ENCODE measurements around the gene PELO.
A peak's percentile ranks its signal among the peaks of the same experiment; 100 is the strongest.
"Not testable (repeated sequence)": the region's sequence is repeated elsewhere in the genome, so short reads cannot be mapped to it uniquely, and the experiment has no call there.

The PELO gene, protein sequence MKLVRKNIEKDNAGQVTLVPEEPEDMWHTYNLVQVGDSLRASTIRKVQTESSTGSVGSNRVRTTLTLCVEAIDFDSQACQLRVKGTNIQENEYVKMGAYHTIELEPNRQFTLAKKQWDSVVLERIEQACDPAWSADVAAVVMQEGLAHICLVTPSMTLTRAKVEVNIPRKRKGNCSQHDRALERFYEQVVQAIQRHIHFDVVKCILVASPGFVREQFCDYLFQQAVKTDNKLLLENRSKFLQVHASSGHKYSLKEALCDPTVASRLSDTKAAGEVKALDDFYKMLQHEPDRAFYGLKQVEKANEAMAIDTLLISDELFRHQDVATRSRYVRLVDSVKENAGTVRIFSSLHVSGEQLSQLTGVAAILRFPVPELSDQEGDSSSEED

DNA sequence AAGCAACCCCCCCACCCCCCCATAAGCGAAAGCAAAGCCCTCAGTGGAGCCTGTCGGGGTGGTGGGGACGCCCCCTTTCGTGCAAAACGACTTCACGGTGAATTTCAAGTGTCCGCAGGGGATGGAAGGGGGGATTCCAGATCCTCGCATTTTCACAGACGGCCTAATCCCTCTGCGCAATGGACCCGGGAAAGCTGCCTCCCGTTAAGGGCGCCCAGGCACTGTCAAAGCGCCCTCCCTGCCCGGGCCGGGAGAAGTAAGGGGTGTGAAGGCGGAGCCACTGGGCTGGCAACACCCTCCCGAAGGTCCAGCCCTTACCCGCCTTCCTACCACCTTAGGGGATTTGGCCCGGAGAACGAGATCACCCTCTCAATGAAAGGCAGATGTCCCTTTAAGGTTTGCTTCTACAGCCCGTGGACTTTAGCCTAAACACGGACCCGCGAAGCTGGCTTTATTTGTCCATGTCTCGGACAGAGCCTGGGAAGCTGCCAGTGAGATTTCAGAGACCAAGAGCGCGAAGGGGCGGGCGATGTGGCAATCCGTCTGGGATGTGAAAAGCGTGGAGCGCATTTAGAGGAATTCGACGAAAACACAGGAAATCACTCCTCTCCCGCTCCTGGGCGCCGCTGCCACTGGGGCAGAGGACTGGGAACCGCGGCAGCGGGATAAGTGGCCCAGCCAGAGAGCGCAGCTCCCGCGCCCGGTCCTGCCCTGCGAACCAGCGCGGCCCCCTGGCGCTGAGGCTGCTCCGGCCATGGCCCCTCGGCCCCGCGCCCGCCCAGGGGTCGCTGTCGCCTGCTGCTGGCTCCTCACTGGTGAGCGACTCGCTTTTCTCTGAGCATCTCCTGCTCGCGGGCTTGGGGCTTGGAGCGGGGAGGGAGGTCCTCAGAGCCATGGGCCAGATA is at the start of gene PELO, which contains the start of gene ITGA1:
Gene PELO, plus strand, starts transcription at position 317 of the 905 bp plus-strand sequence. CDS start 12,479 bp downstream, outside the sequence.
Gene ITGA1, plus strand, starts transcription at position 317 of the 905 bp plus-strand sequence. Its CDS starts 438 bp downstream, at position 755.
- DNase-seq (ENCODE audit: low read depth in 2 of 2), result peak in 1 of 2 donors; percentile 49

GRCh38 chr5:52738095-52738506 is 49.6 kb upstream of the PELO start:
- DNase-seq (ENCODE audit: low read depth in 2 of 2), result no peak

GRCh38 chr5:52740007-52740406 is 47.7 kb upstream of the PELO start:
- DNase-seq (ENCODE audit: low read depth in 2 of 2), result no peak

DNA sequence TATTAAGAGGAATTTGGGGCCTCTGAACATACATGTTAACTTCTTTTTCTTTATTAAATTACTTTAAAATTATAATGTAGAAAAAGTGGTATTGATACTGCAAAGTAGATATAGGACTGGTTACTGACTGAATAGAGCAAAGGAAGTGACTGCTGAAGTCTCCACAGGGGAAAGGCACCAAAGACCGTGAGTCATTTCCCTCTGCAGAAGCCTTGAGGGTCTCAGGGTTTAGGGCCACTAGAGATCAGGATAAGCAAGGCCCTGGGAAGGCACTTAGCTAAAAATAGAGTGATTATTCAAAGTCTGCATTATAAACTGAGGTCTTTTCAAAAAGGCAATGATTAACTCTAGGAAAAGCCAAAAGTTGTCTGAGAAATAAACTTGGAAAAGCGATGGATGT is 44.7 kb upstream of the PELO start:
- no peak for DNase-seq (ENCODE audit: low read depth in 2 of 2)

- DNase-seq (ENCODE audit: low read depth in 2 of 2), result no peak
Measured at GRCh38 chr5:52743529-52743928, 44.2 kb upstream of the PELO start.

DNA sequence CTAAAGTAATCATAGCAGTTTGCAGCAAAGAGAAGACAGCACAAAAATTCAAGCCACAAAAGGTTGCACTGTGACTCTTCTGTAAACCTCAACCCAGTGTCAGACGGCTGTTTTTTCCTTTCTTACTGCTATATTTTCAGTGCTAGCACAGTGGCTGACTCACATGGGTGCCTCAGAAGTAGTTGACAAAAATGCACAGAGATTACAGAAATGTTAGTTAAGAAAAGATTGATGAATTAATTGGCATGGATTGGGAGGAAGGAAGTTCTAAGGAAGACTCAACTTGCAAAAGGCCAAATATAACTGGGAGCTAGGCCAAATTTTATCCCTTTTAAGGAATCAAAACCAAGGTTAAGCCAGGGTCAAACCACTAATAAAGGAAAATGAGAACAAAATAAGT is 43.7 kb upstream of the PELO start:
- no peak for DNase-seq (ENCODE audit: low read depth in 2 of 2)

DNA sequence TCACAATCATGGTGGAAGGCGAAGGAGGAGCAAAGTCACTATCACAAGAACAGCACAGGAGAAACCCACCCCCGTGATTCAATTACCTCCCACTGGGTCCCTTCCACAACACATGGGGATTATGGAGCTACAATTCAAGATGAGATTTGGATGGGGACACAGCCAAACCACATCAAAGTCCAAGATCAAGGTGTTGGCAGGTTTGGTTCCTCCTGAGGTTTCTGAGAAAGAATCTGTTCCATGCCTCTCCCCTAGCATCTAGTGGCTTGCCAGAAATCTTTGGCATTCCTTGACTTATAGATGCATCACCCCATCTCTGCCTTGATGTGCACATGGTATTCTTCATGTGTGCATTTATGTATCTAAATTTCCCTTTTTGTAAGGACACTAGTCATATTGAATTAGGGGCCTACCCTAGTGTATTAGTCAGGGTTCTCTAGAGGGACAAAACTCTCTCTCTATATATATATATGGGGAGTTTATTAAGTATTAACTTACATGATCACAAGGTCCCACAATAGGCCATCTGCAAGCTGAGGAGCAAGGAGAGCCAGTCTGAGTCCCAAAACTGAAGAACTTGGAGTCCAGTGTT is 42.8 kb upstream of the PELO start:
- not testable (repeated sequence) for DNase-seq (ENCODE audit: low read depth in 2 of 2)

- DNase-seq (ENCODE audit: low read depth in 2 of 2), result no peak
Measured at GRCh38 chr5:52746539-52746938, 41.2 kb upstream of the PELO start.

- DNase-seq (ENCODE audit: low read depth in 2 of 2), result no peak
Measured at GRCh38 chr5:52748590-52748989, 39.1 kb upstream of the PELO start.

- no peak for DNase-seq (ENCODE audit: low read depth in 2 of 2)
Measured at GRCh38 chr5:52749666-52750065, 38.0 kb upstream of the PELO start.

DNA sequence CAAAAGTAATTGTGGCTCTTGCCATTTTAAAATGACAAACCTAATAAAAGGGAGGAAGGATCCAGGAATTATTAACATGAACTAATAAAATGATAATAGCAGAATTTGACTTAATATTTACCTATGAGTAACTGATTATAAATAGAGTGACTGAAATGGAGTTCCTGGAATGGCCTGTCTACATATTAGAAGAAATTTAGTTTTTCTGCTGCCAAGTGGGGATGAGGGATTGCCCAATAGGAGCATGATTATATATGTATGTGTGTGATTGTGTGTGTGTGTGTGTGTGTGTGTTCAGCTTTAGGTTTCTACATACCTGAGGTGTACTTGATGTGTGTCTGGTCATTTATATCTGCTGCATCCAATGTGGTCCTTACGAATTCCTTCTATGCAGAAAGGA is 36.6 kb upstream of the PELO start:
- DNase-seq (ENCODE audit: low read depth in 2 of 2), result no peak

GRCh38 chr5:52754051-52754450 is 33.7 kb upstream of the PELO start:
- no peak for DNase-seq (ENCODE audit: low read depth in 2 of 2)

- no peak for DNase-seq (ENCODE audit: low read depth in 2 of 2)
Measured at GRCh38 chr5:52757527-52757926, 30.2 kb upstream of the PELO start.

DNA sequence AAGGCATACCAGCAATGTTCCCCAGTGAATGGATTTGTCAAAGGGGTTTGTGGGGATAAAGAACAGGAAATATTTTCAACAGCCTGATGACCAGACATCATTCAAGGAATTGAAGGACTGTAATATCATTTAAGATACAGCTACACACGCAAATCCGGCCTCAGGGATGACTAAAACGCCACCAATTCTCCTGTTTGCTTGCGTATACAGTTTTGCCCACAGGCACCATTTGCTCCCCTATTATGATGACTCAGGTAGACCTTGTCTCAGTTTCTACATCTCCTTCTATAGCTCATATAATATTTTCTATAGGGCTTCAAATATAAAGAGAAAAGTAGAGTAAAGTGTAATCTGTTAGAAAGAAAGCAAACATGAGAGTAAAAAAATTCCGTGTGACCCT is 29.7 kb upstream of the PELO start:
- no peak for DNase-seq (ENCODE audit: low read depth in 2 of 2)

GRCh38 chr5:52759331-52759730 is 28.4 kb upstream of the PELO start:
- DNase-seq (ENCODE audit: low read depth in 2 of 2), result no peak

GRCh38 chr5:52760695-52761366 is 26.9 kb upstream of the PELO start:
- DNase-seq (ENCODE audit: low read depth in 2 of 2), result no peak

DNA sequence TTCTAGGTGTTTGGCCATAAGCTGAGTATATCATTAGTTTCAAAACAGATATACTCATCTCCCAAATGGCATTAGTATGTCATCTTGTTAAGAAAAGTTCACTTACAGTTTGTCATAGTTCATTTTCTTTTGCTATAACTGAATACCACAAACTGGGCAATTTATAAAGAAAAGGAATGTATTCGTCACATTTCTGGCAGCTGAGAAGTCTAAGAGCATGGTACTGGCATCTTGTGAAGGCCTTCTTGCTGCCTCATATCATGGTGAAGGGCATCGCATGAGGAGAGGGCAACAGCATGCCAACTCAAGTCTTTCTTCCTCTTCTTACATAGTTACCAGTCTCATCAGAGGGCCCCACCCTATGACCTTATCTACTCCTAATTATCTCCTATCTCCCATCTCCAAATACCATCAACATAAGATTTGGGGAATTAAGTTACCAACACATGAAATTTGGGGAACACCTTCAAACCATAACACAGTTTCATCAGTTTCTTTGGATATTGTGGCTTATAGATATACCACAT is 20.4 kb upstream of the PELO start:
- DNase-seq (ENCODE audit: low read depth in 2 of 2), result no peak

- no peak for DNase-seq (ENCODE audit: low read depth in 2 of 2)
Measured at GRCh38 chr5:52767766-52768480, 19.8 kb upstream of the PELO start.

DNA sequence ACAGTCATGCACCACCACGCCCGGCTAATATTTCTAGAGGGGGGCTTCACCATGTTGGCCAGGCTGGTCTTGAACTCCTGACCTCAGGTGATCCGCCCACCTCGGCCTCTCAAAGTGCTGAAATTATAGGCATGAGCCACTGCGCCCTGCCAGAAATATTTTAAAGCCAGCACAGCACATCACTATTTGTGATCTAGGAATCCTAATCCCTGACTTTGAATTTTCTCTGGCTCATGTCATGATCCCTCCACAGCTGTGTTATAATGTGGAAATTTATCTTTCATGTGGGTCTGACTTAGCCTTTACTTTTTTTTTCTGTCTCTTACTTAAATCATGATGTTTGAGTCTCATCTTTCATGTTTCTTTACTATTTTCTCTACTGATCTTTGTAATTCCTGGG is 18.7 kb upstream of the PELO start:
- DNase-seq (ENCODE audit: low read depth in 2 of 2), result no peak

GRCh38 chr5:52770287-52770939 is 17.3 kb upstream of the PELO start:
- DNase-seq (ENCODE audit: low read depth in 2 of 2), result no peak
